ENCODE data around the gene APPL1.
A peak's percentile ranks its signal among the peaks of the same experiment; 100 is the strongest.

The APPL1 gene

GRCh38 chr3:57199895-57200297 is 27.6 kb upstream of the APPL1 start, which contains the start of gene HESX1:
Gene HESX1, minus strand, starts transcription at chr3:57199978. Its CDS starts 60 bp downstream, at chr3:57199918.
- no peak for DNase-seq (ENCODE audit: low read depth)
- TF ChIP-seq MAX (IDR thresholded peaks at IDR 0.05; ENCODE audit: low read depth, low read length), result no peak
- H3K4me3 ChIP-seq (ENCODE audit: low read depth, low read length), result no peak within 1 kb of the TSS

GRCh38 chr3:57206423-57206822 is 21.1 kb upstream of the APPL1 start:
- no peak for DNase-seq (ENCODE audit: low read depth)
- no peak for TF ChIP-seq MYC (IDR thresholded peaks at IDR 0.05; ENCODE audit: low read depth, low read length)

GRCh38 chr3:57221883-57222282 is 5.6 kb upstream of the APPL1 start:
- TF ChIP-seq POLR2A (IDR thresholded peaks at IDR 0.05; ENCODE audit: extremely low read depth, insufficient read length) (no peak), MYC (IDR thresholded peaks at IDR 0.05; ENCODE audit: low read depth, low read length) (no peak), CTCF (IDR thresholded peaks at IDR 0.05; ENCODE audit: low read depth, low read length) (no peak), MAX (IDR thresholded peaks at IDR 0.05; ENCODE audit: low read depth, low read length) (no peak)
- no peak overlapping the region for H3K4me3 ChIP-seq (ENCODE audit: low read depth, low read length)
- peak; percentile 7 for DNase-seq (ENCODE audit: low read depth)

More at GRCh38 chr3:57206423-57206822, 21.1 kb upstream of the APPL1 start:
- no peak overlapping the region for H3K4me3 ChIP-seq (ENCODE audit: low read depth, low read length)

GRCh38 chr3:57224856-57225255 is 2.7 kb upstream of the APPL1 start:
- peak; percentile 30 for DNase-seq (ENCODE audit: low read depth)
- H3K4me3 ChIP-seq (ENCODE audit: low read depth, low read length), result no peak overlapping the region
- TF ChIP-seq POLR2A (IDR thresholded peaks at IDR 0.05; ENCODE audit: extremely low read depth, insufficient read length) (no peak), CTCF (IDR thresholded peaks at IDR 0.05; ENCODE audit: low read depth, low read length) (no peak), MYC (IDR thresholded peaks at IDR 0.05; ENCODE audit: low read depth, low read length) (no peak), MAX (IDR thresholded peaks at IDR 0.05; ENCODE audit: low read depth, low read length) (no peak)

GRCh38 chr3:57226176-57226575 is 1.4 kb upstream of the APPL1 start:
- peak overlapping the region; percentile 36 for H3K4me3 ChIP-seq (ENCODE audit: low read depth, low read length)
- peak; percentile 53 for DNase-seq (ENCODE audit: low read depth)
- no peak for TF ChIP-seq CTCF (IDR thresholded peaks at IDR 0.05; ENCODE audit: low read depth, low read length)
- TF ChIP-seq MYC (IDR thresholded peaks at IDR 0.05; ENCODE audit: low read depth, low read length), result no peak

GRCh38 chr3:57227930-57228751 is 612 bp downstream of the APPL1 start:
- peak; percentile 66 for DNase-seq (ENCODE audit: low read depth)
- TF ChIP-seq POLR2A (IDR thresholded peaks at IDR 0.05; ENCODE audit: extremely low read depth, insufficient read length), result no peak
- TF ChIP-seq CTCF (IDR thresholded peaks at IDR 0.05; ENCODE audit: low read depth, low read length), result no peak
- 0 out of 2 replicates have a peak, but pooled peaks have one; percentile 5 for TF ChIP-seq MAX (IDR thresholded peaks at IDR 0.05; ENCODE audit: low read depth, low read length)
- peak; percentile 30 for TF ChIP-seq MYC (IDR thresholded peaks at IDR 0.05; ENCODE audit: low read depth, low read length)

GRCh38 chr3:57230006-57230405 is 2.5 kb downstream of the APPL1 start:
- DNase-seq (ENCODE audit: low read depth), result peak; percentile 7
- H3K4me3 ChIP-seq (ENCODE audit: low read depth, low read length), result peak overlapping the region; percentile 0
- TF ChIP-seq CTCF (IDR thresholded peaks at IDR 0.05; ENCODE audit: low read depth, low read length) (no peak), MYC (IDR thresholded peaks at IDR 0.05; ENCODE audit: low read depth, low read length) (no peak), POLR2A (IDR thresholded peaks at IDR 0.05; ENCODE audit: extremely low read depth, insufficient read length) (no peak), MAX (IDR thresholded peaks at IDR 0.05; ENCODE audit: low read depth, low read length) (no peak)

More at GRCh38 chr3:57227930-57228751, 612 bp downstream of the APPL1 start:
- peak overlapping the region; percentile 92 for H3K4me3 ChIP-seq (ENCODE audit: low read depth, low read length)

Data from NB4 (cell line).